Astrocyte of the spinal cord (primary cell): Measurements from ENCODE around the gene KIF18A.

Experiments
- DNase-seq: peaks from one replicate; pipeline ENCODE4 v3.0.0; 2011; ENCODE audit warnings: low read depth, low spot score
- H3K4me3 ChIP-seq: 2 replicates; pipeline ENCODE4 v1.5.1; 2011; ENCODE audit warnings: low read depth, mild to moderate bottlenecking, low read length, moderate library complexity
- in situ Hi-C: cut with HindIII; loops from 2 replicates; pipeline ENCODE4 v1.10.0; 2017; ENCODE audit warnings: low sequenced_read_pairs
- TF ChIP-seq, protein P1 (sequence below): IDR thresholded peaks from 2 replicates; pipeline ENCODE4 v1.5.1; 2012; ENCODE audit warnings: low read depth, mild to moderate bottlenecking, low read length, inconsistent platforms

Gene KIF18A

GRCh38 chr11:28123151-28123581 lies 15.2 kb upstream of the KIF18A start:
- TF ChIP-seq, protein P1, sequence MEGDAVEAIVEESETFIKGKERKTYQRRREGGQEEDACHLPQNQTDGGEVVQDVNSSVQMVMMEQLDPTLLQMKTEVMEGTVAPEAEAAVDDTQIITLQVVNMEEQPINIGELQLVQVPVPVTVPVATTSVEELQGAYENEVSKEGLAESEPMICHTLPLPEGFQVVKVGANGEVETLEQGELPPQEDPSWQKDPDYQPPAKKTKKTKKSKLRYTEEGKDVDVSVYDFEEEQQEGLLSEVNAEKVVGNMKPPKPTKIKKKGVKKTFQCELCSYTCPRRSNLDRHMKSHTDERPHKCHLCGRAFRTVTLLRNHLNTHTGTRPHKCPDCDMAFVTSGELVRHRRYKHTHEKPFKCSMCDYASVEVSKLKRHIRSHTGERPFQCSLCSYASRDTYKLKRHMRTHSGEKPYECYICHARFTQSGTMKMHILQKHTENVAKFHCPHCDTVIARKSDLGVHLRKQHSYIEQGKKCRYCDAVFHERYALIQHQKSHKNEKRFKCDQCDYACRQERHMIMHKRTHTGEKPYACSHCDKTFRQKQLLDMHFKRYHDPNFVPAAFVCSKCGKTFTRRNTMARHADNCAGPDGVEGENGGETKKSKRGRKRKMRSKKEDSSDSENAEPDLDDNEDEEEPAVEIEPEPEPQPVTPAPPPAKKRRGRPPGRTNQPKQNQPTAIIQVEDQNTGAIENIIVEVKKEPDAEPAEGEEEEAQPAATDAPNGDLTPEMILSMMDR: no peak
- peak; percentile 88 for DNase-seq
- in situ Hi-C loops: no loop called here
- no peak overlapping the region for H3K4me3 ChIP-seq

- in situ Hi-C loops: no loop called here
- TF ChIP-seq, protein P1: no peak
- no peak for DNase-seq
- H3K4me3 ChIP-seq: no peak overlapping the region
Measured at GRCh38 chr11:28117712-28118111, 9.8 kb upstream of the KIF18A start.

GRCh38 chr11:28114731-28115130 lies 6.8 kb upstream of the KIF18A start:
- no peak for DNase-seq
- TF ChIP-seq, protein P1: no peak
- in situ Hi-C loops: no loop called here
- no peak overlapping the region for H3K4me3 ChIP-seq

DNA sequence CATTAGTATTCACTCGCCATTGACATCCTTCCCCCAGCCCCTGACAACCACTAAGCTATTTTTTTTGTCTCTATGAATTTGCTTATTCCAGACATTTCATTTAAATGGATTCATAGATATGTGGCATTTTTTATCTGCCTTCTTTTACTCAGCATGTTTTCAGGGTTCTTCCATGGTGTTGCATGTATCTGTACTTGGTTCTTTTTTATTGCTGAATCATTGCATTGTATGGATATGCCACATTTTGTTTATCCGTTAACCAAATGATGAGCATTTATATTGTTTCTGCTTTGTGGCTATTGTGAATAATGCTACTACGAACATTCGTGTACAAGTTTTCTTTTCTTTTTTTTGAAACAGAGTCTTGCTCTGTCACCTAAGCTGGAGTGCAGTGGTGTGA lies 6.2 kb upstream of the KIF18A start:
- no peak overlapping the region for H3K4me3 ChIP-seq
- no peak for DNase-seq
- in situ Hi-C loops: no loop called here
- TF ChIP-seq, protein P1: no peak

DNA sequence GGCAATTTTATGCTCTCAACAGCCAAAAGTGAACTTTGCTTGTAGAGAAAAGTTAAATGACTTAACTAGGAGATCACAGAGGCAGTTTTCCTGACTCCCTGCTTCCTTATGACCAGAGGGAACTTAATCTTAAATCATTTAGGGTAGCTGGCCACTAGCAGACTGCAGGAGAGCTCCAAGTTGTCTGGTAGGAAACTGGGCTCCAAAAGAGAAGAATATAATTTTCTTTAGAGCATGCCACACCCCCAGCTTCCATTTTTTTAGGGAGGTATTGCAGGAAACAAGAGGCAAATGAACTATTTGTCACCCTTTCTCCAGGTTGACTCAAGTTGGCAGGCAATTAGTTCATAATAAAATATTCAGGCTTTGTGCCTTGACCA lies 2.9 kb upstream of the KIF18A start:
- peak overlapping the region; percentile 79 for H3K4me3 ChIP-seq
- in situ Hi-C loops: no loop called here
- peak; percentile 47 for DNase-seq
- TF ChIP-seq, protein P1: no peak

DNA sequence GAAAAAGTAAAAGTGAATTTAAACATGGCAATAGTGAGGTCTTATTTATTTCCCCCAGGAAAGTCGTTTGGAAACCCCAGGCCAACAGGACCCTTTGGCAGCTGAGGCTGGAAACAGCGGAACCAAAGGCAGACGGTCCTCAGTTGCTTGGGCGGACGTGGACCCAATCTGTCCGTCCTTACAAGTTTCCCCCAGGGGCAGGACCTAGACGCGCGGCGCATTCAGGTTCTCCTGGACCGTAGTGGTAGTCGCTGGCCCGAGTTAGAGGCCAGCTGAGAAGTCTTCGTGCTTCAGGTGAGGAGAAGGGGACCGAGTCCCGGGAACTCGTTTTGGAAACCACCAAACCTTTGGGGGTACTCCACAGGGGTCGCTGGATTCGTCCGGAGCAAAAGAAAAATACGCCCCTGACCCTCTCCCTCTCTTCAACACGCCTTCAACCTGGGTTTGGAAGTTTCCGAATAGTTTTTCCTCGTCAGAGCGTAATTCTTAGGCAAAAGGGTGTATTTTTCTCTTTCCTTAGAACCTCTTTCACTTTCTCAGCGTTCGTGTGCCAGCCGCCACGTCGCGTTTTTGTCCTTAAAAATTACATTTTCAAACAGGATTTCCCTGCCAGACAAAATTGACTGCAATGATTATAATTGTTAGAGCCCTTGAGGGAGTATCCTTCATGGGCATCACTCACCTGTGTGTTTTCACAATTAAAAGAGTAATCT lies 2.3 kb upstream of the KIF18A start:
- DNase-seq: peak; percentile 81
- peak overlapping the region; percentile 79 for H3K4me3 ChIP-seq
- TF ChIP-seq, protein P1: no peak
- in situ Hi-C loops: no loop called here
